Mucosa of descending colon (tissue), 3 donors: Measurements from ENCODE around the gene TOMM34. TPM values are rescaled to one million over a fixed set of nuclear protein-coding genes. Genes with fewer than 3 reads are reported as not detected.

ENCODE experiments used
- ATAC-seq: fragments of 200-7000 bp; cut with Tn5 transposase; one replicate; pipeline ENCODE4 v1.9.1; 2020; ENCODE audit warnings: mild to moderate bottlenecking, moderate library complexity
- DNase-seq, 3 donors: peaks; one replicate each; pipeline ENCODE4 v3.0.0-alpha.2; 2020
- H3K36me3 ChIP-seq: fragments of 200-600 bp; one replicate; pipeline ENCODE4 v1.8.0; 2021; ENCODE audit warnings: low read depth, mild to moderate bottlenecking
- H3K4me1 ChIP-seq: fragments of 200-600 bp; one replicate; pipeline ENCODE4 v1.8.0; 2021; ENCODE audit warnings: low read depth, mild to moderate bottlenecking
- H3K4me3 ChIP-seq: fragments of 200-600 bp; one replicate; pipeline ENCODE4 v1.8.0; 2021; ENCODE audit warnings: mild to moderate bottlenecking
- H3K9me3 ChIP-seq: fragments of 200-600 bp; one replicate; pipeline ENCODE4 v1.8.0; 2021; ENCODE audit warnings: mild to moderate bottlenecking
- CTCF ChIP-seq: fragments of 200-600 bp; IDR thresholded peaks from one replicate; pipeline ENCODE4 v1.8.0; 2022; ENCODE audit warnings: antibody characterized with exemption, mild to moderate bottlenecking
- intact Hi-C, 2 donors: fragments of 100-400 bp; cut with DNase I in 1 of 2; cut with micrococcal nuclease in 1 of 2; formaldehyde crosslinking; loops; one replicate each; pipeline versions ENCODE4 v1.11.0 to v1.11.1; 2022; cut with DNase I, micrococcal nuclease
- total RNA-seq, 3 donors: library from RNA; stranded (reverse); fragmentation: NEBNext Ultra II Directional in 2 of 3; extraction: Animal tissue kit (Norgen Biotek cat#: 25700) in 2 of 3; gene quantifications; one replicate each; pipeline versions ENCODE4 v1.2.1 to v1.2.4, GENCODE V29; 2021 to 2023
- donor health status: DM: no; HTN: no; CAD: no; lungs with moderate emphysema.
- donor health status: DM: no; HTN: no; CAD: no.
- donor health status: DM: no; HTN: yes; CAD: no.

The TOMM34 gene
- total RNA-seq, 3 donors from 2014 or later, result 10.9 to 15.4 (median 13.3) TPM

- ATAC-seq, result peak; percentile 60
- no peak for TF ChIP-seq CTCF
- peaks cover 18% of the 10 kb centered on the region for H3K4me1 ChIP-seq
- H3K4me3 ChIP-seq, result no peak overlapping the region
- DNase-seq, result no peak
- peaks cover 15% of the 10 kb centered on the region for H3K36me3 ChIP-seq
- no peaks in the 10 kb centered on the region for H3K9me3 ChIP-seq
- intact Hi-C loops, result no loop called here
Measured at GRCh38 chr20:44900231-44900854, 59.9 kb downstream of the TOMM34 start.

- ATAC-seq (peak; percentile 67), DNase-seq (no peak)
- intact Hi-C loops, result no loop called here
Measured at GRCh38 chr20:44897133-44897532, 63.1 kb downstream of the TOMM34 start.

GRCh38 chr20:44896583-44896982, 63.6 kb downstream of the TOMM34 start:
- intact Hi-C loops, result no loop called here
- no peaks in the 10 kb centered on the region for H3K9me3 ChIP-seq
- H3K36me3 ChIP-seq, result peaks cover 3% of the 10 kb centered on the region
- no peak for ATAC-seq
- TF ChIP-seq CTCF, result no peak
- H3K4me1 ChIP-seq, result peaks cover 22% of the 10 kb centered on the region
- no peak overlapping the region for H3K4me3 ChIP-seq
- DNase-seq, result no peak

More at GRCh38 chr20:44897133-44897532, 63.1 kb downstream of the TOMM34 start:
- Histone ChIP-seq H3K9me3 (no peaks in the 10 kb centered on the region), H3K4me3 (no peak overlapping the region), H3K4me1 (peaks cover 22% of the 10 kb centered on the region), H3K36me3 (peaks cover 3% of the 10 kb centered on the region)
- TF ChIP-seq CTCF, result no peak

- no peak overlapping the region for H3K4me3 ChIP-seq
- H3K9me3 ChIP-seq, result no peaks in the 10 kb centered on the region
- peak; percentile 64 for ATAC-seq
- peaks cover 3% of the 10 kb centered on the region for H3K36me3 ChIP-seq
- peaks cover 35% of the 10 kb centered on the region for H3K4me1 ChIP-seq
- no peak for DNase-seq
- TF ChIP-seq CTCF, result no peak
- intact Hi-C loops, result no loop called here
Measured at GRCh38 chr20:44894959-44895358, 65.2 kb downstream of the TOMM34 start.

Other genes with a start within 250 kb of the TOMM34 start
- 1 to 10 TPM; 1.7 to 6.3 (median 4.2) TPM for gene CCN5, start 245.0 kb downstream of the TOMM34 start, total RNA-seq
- gene KCNK15, start 214.5 kb downstream of the TOMM34 start, total RNA-seq, result under 1 TPM; 0.17 to 0.44 (median 0.43) TPM
- 1 to 10 TPM in 2 of 3 donors, under 1 TPM in 1; 0.51 to 2.0 (median 1.4) TPM for gene RIMS4, start 149.9 kb downstream of the TOMM34 start, total RNA-seq
- gene YWHAB, start 74.7 kb downstream of the TOMM34 start, total RNA-seq, result 100 to 1,000 TPM; 196 to 265 (median 251) TPM
- gene PABPC1L, start 50.3 kb downstream of the TOMM34 start, total RNA-seq, result 10 to 100 TPM; 13.3 to 21.6 (median 18.7) TPM
- 10 to 100 TPM; 34.2 to 42.0 (median 36.6) TPM for gene STK4, start 6.1 kb upstream of the TOMM34 start, total RNA-seq
- under 1 TPM in 2 of 3 donors, not detected in 1; 0.09 to 0.17 TPM for gene KCNS1, start 140.7 kb upstream of the TOMM34 start, total RNA-seq
- gene WFDC5, start 154.8 kb upstream of the TOMM34 start, total RNA-seq, result not detected
- gene WFDC12, start 164.1 kb upstream of the TOMM34 start, total RNA-seq, result not detected
- gene PI3, start 214.5 kb upstream of the TOMM34 start, total RNA-seq, result 100 to 1,000 TPM in 2 of 3 donors, 10 to 100 TPM in 1; 86.8 to 399 (median 294) TPM
- not detected for gene SEMG1, start 246.6 kb upstream of the TOMM34 start, total RNA-seq